Transverse colon (tissue), 4 donors: ENCODE data around the gene PREX1.

Experiments used
- CTCF ChIP-seq, 5 experiments: fragments of 200-600 bp in 3 of 5; fragments of 450-650 bp in 2 of 5; sonication (generic) in 3 of 5; IDR thresholded peaks; 1 replicate in 2 of 5; 2 replicates in 3 of 5; pipeline ENCODE4 v1.5.1; 2016 to 2017; ENCODE audit warnings: antibody characterized with exemption in 5 of 5, inconsistent platforms in 3 of 5, mild to moderate bottlenecking in 2 of 5, moderate library complexity in 1 of 5
- EP300 ChIP-seq: sonication (generic); formaldehyde crosslinking; IDR thresholded peaks from one replicate; pipeline ENCODE4 v1.6.1; 2017; ENCODE audit warnings: antibody characterized with exemption, low read depth
- POLR2A ChIP-seq: fragments of 450-650 bp; IDR thresholded peaks from one replicate; pipeline ENCODE4 v1.6.1; 2016; ENCODE audit warnings: antibody characterized with exemption, mild to moderate bottlenecking, moderate library complexity
- POLR2AphosphoS5 ChIP-seq, 3 donors: sonication (generic); formaldehyde crosslinking; IDR thresholded peaks; one replicate each; pipeline ENCODE4 v1.6.1; 2016; ENCODE audit warnings: antibody characterized with exemption in 3 of 3

DNA sequence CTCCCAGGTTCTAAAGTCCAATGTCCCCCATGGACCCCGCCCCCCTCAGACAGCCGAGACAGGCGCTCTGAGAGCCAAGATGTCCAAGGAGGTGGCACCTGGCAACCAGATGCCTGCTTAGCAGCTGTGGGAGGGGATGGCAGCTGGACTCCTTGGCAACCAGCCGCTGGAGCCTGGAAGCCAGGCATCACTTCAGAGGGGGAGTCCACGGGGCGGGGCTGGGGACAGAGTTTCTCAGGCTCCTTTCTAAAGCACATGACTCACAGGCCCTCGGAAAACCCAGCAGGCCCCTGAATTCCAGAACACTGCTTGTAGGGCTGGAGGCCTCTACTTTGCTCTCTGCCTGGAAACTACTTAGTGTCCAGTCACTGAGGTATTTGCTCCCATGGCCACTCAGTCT lies 51.5 kb downstream of the PREX1 start:
- no peak for TF ChIP-seq POLR2A
- no peak for TF ChIP-seq CTCF (IDR thresholded peaks at IDR 0.05)
- no peak for TF ChIP-seq POLR2AphosphoS5 (IDR thresholded peaks at IDR 0.05)
- no peak for TF ChIP-seq EP300
